Stimulated activated CD8-positive, alpha-beta memory T cell treated with anti-CD3 and anti-CD28 coated beads, Interleukin-12 subunit alpha, Interleukin-12 subunit beta, amount 100 ng/mL, for 24 hours (primary cell): ENCODE data around the gene CX3CL1.
"Not testable (repeated sequence)": the region's sequence is repeated elsewhere in the genome, so short reads cannot be mapped to it uniquely, and the experiment has no call there.

Experiments used
- DNase-seq: peaks from one replicate; pipeline ENCODE4 v3.0.0-alpha.2; 2020; ENCODE audit errors: extremely low read depth

The CX3CL1 gene

DNA sequence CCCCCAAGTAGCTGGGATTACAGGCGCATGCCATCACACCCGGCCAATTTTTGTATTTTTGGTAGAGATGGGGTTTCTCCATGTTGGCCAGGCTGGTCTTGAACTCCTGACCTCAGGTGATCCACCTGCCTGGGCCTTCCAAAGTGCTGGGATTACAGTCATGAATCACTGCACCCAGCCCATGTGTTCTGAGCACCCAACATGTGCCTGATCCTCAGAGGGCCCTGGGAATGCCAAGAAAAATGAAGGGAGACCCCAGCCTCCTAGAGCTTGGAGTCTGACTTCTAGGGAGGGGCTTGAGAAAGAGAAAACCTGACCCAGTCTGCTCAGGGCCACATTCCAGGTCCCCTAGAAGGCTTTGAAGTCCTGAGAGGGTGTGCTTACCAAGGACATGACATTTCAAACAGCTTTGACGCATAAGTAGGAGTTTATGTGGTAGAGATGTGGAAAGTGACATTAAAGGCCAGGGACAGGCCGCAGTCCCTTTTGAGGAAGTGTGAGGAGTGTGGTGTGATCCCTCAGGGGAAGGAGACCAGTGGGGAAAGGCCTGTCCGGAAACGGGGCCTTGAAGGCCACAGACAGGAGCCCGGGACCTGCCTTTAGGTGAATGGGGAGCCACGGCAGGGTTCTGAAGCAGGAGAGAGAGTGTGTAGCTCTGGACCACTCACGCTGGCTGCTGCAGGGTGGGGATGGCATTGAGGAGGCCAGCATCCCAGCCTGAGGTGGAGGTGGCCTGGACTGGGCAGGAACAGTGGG lies 14.8 kb upstream of the CX3CL1 start:
- no peak for DNase-seq

DNA sequence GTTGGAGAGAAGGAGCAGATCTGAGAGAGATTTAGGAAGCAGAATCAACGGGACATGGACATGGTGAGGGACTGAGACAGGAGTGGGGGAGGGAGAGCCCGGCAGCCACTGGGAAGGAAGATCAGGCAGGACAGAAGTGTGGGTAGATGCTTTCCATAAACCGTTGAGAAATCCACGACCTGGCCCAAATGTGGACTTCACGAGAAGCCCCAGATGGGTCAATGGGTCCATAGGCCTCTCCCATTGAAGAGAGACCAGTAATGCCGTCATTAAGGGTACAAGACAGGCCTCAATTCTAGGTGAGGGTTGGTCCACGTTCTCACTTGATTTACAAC lies 14.2 kb upstream of the CX3CL1 start:
- no peak for DNase-seq

DNA sequence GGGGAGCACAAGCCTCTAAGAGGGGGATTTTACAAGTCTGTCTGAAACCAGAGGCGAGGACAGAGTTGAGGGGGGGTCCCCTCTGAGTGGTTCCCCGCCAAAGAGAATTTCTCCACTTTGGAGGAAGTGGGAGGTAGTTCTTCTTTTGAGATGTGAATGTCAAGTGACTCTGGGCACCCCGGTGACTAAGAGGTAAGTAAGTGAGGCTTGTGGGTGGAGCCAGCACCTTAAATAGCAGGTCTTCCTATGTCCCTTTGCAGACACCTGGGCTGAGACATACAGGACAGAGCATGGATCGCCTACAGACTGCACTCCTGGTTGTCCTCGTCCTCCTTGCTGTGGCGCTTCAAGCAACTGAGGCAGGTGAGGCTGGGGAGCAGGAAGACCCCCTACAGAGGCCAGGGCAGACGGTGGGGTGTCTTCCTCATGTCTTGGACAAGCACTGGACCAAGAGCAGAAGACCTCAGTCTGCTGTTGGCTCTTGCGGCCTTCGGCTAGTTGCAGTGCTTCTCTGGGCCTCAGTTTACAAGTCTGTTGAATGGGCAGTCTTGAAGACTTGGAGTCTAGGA lies 13.7 kb upstream of the CX3CL1 start, which contains the start of gene CCL22:
Gene CCL22 (plus strand): TSS at position 257 of the 569 bp plus-strand sequence. CDS start 34 bp downstream, at position 291.
- DNase-seq: no peak

DNA sequence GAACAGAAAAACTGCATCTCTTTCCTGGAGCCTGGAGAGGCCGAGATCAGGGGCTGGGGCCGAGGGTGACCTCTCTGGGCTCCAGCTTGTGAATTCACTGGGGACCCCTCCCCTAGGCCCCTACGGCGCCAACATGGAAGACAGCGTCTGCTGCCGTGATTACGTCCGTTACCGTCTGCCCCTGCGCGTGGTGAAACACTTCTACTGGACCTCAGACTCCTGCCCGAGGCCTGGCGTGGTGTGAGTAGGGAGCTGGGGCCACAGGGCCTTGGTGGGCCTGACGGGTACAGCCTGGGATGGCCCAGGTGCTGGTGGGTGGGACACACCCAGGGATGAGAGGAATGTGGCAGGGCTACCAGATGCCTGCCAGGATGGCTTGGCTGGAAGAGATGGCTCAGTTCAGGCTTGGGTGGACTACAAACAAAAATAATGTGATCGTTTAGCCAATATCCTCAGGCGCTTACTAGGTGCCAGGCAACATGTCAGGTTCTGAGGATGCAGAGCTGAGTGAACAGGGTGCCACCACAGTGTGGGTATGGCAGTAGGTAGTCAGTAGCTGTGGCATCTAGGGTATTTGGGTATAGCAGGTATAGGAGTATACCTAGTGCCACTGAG lies 11.9 kb upstream of the CX3CL1 start:
- no peak for DNase-seq

DNA sequence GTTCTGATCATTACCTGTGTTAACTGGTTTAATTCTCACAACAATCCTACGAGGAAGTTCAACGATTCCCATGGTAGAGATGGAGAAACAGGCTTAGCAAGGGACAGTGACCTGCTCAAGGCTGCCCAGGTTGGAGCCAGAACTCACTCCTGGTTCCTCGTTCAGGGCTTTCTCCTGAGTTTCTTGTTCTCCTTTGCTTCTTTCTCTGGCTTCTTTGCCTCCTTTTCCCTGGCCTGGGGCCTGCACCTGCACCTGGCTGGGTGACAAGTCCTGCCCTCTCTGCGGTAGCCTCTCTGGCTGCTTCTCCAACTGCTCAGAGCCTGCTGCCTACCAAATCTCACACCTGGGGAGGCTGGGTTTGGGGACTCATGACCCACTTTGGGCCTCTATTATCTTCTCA lies 10.9 kb upstream of the CX3CL1 start:
- no peak for DNase-seq

DNA sequence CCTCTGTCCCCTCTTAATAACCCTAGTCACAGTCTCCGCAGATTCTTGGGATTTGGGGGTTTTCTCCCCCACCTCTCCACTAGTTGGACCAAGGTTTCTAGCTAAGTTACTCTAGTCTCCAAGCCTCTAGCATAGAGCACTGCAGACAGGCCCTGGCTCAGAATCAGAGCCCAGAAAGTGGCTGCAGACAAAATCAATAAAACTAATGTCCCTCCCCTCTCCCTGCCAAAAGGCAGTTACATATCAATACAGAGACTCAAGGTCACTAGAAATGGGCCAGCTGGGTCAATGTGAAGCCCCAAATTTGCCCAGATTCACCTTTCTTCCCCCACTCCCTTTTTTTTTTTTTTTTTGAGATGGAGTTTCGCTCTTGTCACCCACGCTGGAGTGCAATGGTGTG lies 8.1 kb upstream of the CX3CL1 start:
- no peak for DNase-seq

DNA sequence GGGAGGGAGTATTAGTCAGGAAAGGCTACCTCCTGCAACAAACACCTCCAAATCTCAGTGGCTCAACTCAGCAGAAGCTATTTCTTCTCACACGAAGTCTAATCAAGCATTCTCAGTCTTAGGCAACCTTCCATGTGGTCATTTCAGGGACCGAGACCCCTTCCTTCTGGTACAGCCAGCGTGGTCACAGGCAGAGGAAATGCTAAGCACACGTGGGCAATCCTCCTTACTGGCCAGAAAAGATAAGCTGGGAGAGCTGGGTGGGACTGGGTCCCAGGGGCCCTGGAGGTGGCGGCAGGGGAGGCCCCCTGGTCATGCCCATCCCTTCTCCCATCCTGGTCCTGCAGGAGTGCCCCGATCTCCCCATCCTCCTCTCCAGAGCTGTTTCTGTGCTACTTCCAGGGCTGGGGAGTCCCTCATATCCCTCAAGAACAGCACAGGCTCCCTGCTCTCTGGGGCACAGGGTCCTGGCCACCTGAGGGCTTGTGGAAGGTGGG lies 5.7 kb upstream of the CX3CL1 start:
- DNase-seq: no peak

DNA sequence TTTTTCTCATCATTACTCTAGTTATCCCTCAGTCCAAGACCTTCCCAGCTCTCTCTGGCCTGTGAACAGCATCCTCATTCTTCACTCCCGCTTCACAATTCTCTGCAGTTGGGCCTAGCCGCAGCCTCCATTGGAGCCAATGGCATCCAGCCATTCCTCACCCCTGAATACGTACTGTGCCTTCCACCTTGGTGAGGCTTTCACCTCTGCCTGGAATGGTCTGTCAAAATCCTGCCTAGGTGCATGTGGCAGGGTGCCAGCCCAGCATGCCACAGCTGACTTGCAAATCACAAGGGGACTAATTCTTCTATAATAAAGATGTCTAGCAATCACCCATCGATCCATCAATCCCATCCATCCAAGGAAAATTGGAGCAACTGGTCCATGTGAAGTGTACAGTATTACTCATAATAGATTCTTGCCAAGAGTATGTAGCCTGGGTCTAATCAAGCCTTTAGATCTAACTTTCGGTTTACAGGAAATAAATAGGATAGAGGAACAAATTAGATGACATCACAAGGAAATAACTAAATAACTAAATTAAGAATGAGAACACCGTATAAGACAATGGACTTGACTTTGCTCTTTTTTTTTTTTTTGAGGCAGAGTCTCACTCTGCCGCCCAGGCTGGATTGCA lies 5.1 kb upstream of the CX3CL1 start:
- DNase-seq: no peak

DNA sequence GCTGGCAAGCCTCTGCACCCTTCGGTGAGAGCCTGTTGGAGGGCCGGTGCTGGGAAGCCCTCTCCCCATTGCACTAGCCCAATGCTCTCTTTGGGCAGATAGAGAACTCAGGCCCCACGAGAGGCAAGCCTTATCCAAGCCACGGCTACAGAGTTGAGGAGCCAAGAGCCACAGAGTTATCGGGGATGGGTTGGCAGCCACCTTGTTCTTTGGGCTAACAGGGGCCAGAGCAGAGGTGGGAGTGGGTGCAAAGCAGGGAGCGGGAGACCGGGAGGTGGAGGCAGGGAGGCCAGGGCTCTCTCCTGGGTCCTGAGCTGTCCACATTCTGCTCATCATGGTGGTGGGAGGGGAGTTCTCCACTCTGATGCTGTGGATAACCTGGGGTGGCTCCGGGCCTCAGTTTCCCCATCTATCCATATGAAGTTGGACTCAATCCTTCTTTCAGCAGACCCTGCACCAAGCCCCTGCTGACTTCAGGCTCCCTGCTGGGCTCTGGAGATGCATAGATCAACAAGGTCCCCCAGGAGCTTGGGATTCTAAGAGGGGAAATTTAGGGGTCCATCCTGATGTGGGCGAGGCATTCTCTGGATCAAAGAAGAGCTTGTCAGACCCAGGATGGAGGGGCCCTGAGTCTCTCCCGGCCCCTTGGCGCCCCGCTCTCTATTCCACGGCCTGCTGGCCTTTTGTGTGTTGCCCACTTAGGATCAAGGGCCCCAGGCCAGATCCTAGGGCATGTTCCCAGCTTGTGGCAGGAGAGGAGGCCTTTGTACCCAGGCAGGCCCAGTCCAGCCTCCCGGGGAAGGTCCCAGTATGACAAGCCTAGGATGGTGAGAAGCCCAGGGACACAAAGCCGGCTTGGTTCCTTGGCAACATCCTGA lies 557 bp upstream of the CX3CL1 start:
- DNase-seq: no peak

DNA sequence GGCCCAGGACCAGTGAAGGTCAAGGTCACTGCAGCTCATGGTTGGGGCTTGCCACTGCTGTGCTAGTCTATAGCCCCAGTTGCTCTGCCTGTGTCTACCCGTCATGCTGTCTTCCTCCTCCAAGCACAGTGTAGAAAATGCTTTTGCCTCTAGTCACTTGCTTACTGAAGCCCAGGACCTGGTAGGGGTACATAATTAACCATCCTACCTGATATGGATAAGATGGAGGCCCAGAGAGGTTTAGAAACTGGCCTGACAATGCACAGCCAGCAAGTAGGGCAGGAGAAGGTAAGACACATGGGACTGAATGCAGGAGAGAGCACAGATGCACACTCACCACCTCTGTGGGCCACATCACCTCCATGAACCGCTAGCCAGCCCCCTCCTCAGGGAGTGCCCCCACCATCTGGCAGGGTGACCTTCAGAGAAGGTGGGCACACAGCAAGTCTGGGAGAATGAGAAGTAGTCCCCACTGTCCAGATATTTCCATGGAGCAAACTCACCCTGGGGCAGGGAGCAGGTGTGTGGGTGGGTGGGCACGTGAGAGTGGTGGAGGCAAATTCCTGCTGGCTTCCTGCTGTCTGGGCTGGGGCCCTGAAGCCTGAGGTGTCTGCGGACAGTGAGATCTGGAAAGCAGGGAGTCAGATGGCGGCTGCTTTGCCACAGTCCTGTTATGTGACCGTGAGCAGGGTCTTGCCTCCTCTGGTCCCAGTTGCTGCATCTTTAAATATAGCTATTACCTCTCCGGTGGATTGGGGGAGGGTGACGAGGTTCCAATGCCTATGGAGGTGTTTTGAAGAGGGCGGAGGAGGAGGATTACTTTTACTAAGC lies 1.0 kb downstream of the CX3CL1 start:
- no peak for DNase-seq

DNA sequence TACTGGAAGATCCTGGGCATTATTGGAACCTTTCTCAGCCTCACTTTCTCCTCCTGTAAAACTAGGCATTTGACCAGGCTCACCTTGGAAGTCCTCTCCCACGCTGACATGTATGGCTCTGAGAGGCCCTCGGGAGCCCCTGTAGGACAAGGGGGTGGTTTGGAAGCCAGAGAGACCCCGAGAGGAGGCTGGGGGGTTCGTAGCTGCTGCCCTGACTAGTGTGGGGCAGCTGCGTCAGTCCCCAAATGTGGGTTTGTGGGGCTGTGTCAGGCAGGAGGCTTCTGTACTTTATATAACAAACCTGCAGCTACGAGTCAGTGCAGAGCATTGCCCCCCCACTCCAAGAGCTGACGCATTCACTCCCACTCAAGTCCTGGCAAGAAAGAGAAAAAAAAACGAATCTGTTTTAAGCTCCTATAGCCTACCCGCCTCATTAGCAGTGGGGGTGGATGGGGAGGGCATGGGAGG lies 1.8 kb downstream of the CX3CL1 start:
- DNase-seq: no peak

DNA sequence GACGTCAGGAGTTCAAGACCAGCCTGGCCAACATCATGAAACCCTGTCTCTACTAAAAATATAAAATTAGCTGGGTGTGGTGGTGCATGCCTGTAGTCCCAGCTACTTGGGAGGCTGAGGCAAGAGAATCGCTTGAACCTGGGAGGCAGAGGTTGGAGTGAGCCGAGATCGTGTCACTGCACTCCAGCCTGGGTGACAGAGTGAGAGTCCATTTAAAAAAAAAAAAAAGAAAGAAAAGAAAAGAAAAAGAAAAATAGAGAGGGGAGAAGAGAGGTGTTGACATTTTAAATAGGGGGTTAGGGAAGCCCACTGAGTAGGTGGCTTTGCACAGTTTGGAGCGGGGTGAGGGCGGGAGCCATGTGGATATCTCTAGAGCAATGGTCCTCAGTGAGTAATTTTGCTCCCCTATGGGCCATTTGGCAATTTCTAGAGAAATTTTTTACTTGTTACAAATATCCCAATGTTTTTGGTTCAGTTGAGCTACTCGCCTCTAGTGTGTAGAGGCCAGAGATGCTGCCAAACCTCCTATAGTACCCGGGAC lies 2.7 kb downstream of the CX3CL1 start:
- not testable (repeated sequence) for DNase-seq

DNA sequence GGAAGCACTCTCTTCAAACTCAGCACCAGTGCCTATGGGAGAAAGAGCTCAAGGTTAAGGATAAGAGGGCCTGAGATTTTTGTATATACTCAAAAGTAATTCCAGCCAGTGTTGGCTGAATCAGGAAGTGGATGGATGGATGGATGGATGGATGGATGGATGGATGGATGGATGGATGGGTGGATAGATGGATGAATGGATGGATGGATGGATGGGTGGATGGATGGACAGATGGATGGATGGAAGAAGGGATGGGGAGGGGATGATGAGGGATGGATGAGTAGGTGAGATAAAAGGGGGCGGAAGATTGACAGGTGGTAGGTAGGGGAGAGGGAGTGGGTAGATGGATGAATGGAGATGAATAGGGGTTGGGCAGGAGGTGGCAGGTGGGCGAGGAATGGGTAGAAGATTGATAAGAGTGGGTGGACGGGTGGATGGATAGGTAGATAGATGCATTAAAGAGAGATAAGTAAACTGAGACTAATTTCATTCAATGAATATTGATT lies 4.1 kb downstream of the CX3CL1 start:
- DNase-seq: no peak

DNA sequence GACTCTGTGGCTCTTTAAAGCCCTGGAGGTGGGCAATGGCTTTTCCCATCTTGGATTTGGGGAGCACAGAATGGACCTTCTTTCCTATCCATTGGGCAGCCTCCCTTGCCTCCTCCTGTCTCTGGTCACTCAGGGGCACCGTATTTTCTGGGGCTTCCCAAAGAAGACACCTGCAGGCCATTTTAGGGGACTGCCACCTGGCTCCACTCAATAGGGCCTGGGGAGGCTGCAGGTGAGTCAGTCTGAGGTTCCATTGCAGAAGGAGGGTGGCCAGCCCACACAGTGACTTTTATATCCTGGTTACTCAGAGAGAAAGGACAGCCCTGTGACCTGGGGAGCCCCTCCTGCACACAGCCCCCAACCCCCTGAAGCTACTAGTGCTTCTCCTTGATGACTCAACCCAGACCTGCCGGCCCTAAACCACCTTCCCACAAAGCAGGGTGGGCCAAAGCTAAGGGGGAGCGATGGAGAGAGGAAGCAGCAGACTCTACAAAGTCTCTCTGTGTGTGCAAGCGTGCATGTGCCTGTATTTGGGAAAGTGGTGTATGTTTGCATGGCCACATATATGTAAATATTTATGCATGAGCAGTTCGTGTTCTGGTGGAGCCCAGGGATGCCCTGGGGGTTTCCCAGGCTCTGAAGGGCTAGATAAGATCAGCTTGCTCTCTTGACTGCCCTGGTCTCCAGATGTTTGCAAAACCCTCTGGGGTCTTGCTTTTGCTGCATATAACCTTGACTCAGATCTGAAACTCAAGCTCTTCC lies 5.0 kb downstream of the CX3CL1 start:
- no peak for DNase-seq

DNA sequence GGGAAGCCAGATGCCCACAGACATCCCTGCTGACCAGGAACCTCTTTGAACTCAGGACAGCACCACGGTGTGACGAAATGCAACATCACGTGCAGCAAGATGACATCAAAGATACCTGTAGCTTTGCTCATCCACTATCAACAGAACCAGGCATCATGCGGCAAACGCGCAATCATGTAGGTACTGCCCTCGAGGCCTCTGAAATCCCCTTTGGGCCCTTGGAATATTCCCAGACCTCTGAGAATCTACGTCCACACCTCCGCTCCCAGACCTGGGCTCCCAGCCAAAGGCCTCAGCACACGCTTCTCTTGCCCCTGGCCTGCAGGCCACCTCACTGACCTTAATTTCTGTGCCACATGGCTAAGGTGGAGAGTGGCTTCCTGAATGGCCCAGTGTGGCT lies 7.3 kb downstream of the CX3CL1 start:
- DNase-seq: no peak

DNA sequence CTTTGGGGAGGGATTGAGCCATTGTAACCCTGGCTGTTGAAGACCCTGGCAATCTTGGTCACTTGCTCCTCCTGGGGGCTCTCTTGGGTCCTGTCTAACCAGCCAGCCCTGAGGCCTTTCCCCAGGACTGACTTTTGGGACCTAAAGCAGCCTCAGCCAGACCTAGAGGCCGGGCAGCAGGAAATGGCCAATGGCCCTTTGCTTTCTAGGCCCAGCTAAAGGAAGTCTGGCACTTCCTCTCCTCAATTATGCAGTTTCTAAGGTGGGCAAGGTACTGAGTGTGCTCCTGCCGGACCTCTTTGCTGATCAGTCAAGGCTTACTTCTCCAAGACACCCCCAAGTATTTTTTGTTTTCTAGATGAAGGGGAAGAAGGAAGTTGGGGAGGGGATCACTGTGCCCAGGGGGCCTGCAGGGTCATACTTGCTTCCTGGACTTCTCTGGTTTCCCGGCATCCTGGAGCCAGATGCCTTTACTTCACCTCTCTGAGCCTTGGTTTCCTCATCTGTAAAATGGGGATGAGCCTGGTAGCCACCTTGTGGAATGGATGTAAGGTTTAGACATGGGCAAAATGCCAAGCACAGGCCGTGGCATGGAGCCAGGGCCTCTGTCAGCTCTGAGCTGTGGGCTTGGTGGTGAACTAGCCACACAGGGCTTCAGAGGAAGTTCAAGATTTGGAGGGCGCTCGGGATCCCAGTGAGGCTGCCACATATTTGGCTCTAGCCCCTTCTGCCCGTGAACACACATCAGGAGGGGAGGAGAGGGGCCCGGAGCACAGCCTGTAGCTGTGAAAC lies 8.6 kb downstream of the CX3CL1 start:
- no peak for DNase-seq

DNA sequence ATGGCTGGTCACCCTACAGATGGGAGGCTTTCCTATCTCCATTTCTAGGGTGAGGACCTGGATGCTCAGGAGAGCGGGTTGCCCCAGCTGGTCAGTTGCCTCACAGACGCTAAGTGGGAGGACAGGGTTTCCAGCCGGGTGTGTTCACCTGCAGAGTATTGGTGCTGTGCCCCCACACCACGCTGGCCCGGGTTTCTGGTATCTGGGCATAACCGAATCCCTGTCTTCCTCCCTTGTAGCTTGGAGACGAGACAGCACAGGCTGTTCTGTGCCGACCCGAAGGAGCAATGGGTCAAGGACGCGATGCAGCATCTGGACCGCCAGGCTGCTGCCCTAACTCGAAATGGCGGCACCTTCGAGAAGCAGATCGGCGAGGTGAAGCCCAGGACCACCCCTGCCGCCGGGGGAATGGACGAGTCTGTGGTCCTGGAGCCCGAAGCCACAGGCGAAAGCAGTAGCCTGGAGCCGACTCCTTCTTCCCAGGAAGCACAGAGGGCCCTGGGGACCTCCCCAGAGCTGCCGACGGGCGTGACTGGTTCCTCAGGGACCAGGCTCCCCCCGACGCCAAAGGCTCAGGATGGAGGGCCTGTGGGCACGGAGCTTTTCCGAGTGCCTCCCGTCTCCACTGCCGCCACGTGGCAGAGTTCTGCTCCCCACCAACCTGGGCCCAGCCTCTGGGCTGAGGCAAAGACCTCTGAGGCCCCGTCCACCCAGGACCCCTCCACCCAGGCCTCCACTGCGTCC lies 9.7 kb downstream of the CX3CL1 start:
- no peak for DNase-seq
